NB4 (cell line): ENCODE data around the gene C17orf100.
"Not testable (repeated sequence)": the region's sequence is repeated elsewhere in the genome, so short reads cannot be mapped to it uniquely, and the experiment has no call there.

Source experiments
- DNase-seq: peaks from one replicate; pipeline ENCODE4 v3.0.0; 2010; ENCODE audit warnings: low read depth
- H3K4me3 ChIP-seq: one replicate; pipeline ENCODE4 v1.5.1; 2011; ENCODE audit warnings: mild to moderate bottlenecking, low read depth, low read length, moderate library complexity
- MYC ChIP-seq: IDR thresholded peaks from 2 replicates; pipeline ENCODE4 v1.6.1; 2011; ENCODE audit warnings: low read depth, low read length
- POLR2A ChIP-seq: IDR thresholded peaks from 2 replicates; pipeline ENCODE4 v1.6.1; 2011; ENCODE audit warnings: mild to moderate bottlenecking; ENCODE audit not compliant: insufficient read length; ENCODE audit errors: extremely low read depth
- TF ChIP-seq, protein P1 (sequence below): IDR thresholded peaks from 2 replicates; pipeline ENCODE4 v1.6.1; 2011; ENCODE audit warnings: low read depth, low read length
- TF ChIP-seq, protein P2 (sequence below): IDR thresholded peaks from one replicate; pipeline ENCODE4 v1.5.1; 2012; ENCODE audit warnings: low read depth, low read length

The C17orf100 gene

DNA sequence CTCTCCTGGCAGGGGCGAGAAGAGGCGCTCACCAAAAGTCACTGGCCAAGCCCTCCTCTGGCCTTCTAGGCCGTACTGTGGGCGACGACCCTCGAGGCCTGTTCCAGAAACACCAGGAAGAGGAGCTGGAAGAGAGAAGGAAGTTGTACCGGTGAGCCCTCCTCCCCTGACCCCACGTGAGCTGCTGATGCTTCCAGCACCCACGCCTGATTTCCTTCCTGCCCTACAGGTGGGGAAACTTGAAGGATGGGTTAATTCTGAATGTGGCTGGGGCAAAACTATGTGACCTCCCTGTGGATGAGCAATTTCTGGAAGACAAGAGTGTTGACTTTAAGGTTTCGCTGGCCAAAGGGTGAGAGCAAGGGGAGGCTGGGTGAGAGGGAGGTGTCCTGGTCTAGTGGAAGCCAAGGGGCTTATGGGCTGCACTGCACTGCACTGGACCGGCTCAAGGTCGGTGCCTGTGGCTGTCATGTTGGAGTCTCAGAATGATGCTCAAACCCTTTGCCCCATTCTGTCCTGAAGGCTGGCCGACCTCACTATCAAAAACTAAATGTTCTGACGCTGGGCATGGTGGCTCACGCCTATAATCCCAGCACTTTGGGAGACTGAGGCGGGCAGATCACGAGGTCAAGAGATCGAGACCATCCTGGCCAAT is 6.2 kb downstream of the C17orf100 start:
- H3K4me3 ChIP-seq, result no peak overlapping the region

DNA sequence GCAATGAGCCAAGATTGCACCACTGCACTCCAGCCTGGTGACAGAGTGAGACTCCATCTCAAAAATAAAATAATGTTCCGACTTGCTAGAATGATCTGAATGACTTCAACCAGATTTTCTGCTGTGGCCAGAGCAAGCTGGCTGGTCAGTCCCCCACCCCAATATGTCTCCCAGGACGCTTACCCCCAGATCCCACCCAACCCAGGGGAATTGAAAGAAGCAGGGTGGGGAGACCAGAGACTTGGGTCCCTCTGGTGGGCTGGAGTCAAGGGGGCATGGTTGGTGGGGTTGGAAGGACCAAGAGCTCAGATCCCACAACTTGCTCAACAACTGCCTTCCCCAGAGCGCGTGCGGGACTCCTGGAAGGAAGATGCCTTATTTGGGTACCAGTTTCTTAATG is 6.8 kb downstream of the C17orf100 start:
- not testable (repeated sequence) for H3K4me3 ChIP-seq, DNase-seq

More for the DNA sequence above, 6.2 kb downstream of the C17orf100 start:
- TF ChIP-seq POLR2A, result no peak
- TF ChIP-seq, protein P1, sequence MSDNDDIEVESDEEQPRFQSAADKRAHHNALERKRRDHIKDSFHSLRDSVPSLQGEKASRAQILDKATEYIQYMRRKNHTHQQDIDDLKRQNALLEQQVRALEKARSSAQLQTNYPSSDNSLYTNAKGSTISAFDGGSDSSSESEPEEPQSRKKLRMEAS, result no peak
- no peak for TF ChIP-seq MYC
- TF ChIP-seq, protein P2, sequence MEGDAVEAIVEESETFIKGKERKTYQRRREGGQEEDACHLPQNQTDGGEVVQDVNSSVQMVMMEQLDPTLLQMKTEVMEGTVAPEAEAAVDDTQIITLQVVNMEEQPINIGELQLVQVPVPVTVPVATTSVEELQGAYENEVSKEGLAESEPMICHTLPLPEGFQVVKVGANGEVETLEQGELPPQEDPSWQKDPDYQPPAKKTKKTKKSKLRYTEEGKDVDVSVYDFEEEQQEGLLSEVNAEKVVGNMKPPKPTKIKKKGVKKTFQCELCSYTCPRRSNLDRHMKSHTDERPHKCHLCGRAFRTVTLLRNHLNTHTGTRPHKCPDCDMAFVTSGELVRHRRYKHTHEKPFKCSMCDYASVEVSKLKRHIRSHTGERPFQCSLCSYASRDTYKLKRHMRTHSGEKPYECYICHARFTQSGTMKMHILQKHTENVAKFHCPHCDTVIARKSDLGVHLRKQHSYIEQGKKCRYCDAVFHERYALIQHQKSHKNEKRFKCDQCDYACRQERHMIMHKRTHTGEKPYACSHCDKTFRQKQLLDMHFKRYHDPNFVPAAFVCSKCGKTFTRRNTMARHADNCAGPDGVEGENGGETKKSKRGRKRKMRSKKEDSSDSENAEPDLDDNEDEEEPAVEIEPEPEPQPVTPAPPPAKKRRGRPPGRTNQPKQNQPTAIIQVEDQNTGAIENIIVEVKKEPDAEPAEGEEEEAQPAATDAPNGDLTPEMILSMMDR, result no peak
- DNase-seq, result no peak

DNA sequence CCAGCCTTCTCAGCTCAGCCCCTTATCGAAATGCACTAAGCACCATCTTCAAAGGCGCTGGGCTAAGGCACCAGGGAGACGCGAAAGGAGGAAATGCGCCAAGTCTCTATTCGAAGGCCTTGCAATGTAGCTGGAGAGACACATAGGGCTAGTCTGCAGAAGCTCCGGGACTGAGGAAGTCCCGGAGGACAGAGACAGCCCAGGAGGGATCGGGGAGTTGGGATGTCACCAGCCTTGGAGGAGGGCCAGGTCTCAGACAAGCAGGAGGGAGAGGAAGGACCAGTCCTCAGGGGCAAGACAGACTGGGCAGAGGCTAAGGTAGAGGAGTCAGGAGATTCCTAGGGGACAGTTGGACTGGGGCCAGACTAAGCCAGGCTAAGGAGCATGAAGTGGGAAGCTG is 8.5 kb downstream of the C17orf100 start:
- DNase-seq, result peak; percentile 67
- H3K4me3 ChIP-seq, result no peak overlapping the region
- TF ChIP-seq, protein P1, result no peak
- TF ChIP-seq, protein P2, result no peak
- TF ChIP-seq MYC, result no peak
- no peak for TF ChIP-seq POLR2A

DNA sequence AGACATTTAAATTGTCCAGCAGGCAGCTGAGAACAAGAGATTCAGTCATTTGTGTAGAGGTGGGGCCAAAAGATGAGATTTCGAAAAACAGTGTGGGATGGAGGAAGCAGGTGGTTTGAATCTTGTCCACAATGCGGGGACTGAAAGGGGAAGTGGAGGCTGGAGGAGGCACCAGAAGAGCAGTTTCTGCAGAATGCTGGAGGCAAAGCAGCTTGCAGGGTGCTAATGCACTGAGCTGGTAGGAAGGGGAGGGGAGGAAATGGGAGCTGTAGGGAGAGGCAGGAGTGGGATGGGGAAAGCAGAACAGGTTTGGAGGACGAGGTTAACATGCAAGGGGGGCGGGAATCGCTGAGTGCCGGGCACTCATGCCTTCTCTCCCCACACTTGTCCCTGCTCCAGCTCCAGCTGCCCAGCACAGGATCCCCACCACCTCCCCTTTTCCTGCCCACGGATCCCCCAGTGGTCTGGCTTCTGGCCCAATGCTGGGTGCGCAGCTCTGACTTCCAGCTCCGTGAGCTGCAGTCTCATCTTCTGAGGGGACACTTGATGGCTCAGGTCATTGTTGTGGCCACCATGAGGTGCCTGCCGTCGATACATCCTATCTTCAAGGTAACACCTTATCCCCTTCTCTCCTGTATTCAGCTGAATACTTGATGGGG is 9.4 kb downstream of the C17orf100 start:
- TF ChIP-seq, protein P2, result no peak
- TF ChIP-seq MYC, result no peak
- TF ChIP-seq, protein P1, result no peak
- no peak for TF ChIP-seq POLR2A
- H3K4me3 ChIP-seq, result peak overlapping the region; percentile 32
- DNase-seq, result peak; percentile 85

DNA sequence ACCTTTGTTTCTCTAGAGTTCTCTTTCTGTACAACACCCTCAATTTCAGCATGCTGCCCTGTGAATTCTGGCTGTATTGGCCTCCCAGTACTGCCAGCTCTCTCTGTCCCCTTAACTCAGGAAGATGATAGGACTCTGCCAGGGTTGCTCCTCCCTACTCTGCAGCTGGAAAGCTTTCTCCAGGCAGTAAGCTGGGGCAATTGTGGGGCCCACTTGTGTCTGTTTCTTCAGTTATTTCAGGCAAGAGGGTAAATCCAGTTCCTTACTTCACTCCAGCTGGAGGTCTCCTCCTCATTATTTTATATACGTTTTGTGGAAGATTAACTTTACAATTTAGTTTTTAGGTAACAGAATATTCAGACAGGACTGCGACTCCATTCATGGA is 9.9 kb downstream of the C17orf100 start:
- DNase-seq, result peak; percentile 64
- TF ChIP-seq, protein P1, result no peak
- no peak for TF ChIP-seq MYC
- no peak for TF ChIP-seq POLR2A
- TF ChIP-seq, protein P2, result no peak
- H3K4me3 ChIP-seq, result peak overlapping the region; percentile 32

DNA sequence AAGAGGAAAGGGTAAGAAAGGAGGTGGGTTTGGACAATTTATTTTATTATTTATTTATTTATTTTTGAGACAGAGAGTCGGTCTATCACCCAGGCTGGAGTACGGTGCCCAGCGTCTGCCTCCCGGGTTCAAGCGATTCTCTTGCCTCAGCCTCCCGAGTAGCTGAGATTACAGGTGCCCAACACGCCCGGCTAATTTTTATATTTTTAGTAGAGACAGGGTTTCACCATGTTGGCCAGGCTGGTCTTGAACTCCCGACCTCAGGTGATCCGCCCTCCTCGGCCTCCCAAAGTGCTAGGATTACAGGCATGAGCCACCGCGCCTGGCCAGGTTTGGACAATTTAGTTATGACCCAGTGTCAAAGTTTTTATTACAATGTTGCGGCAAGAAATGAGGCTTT is 11.6 kb downstream of the C17orf100 start:
- not testable (repeated sequence) for H3K4me3 ChIP-seq, DNase-seq

DNA sequence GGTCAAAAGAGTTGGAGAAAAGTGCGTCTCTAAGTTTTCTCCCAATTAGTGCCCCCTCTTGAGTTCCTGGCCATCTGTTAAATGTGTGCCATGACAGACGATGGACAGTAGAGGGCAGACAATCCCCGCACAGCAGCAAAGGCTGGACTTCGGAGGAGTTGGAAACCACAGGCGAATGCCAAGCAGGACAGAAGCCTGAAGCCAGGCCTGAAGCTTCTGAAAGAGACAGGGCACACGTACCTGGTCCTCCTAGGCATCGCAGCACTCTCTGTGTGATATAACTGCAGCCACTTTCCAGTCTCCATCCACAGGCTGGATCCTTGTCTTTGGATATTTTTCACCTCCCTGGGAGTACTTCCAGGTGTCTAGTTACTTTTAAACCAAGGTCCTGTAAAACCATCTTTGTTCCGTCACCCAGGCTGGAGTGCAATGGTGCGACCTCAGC is 14.5 kb downstream of the C17orf100 start:
- no peak overlapping the region for H3K4me3 ChIP-seq
- no peak for TF ChIP-seq MYC
- TF ChIP-seq, protein P2, result peak; percentile 72
- peak; percentile 82 for DNase-seq
